Measurements from ENCODE around the gene CHST11.

- no peak for TF ChIP-seq POLR2AphosphoS5 (IDR thresholded peaks at IDR 0.05)
- TF ChIP-seq POLR2A (IDR thresholded peaks at IDR 0.05; ENCODE audit: low read depth), result no peak
Observed at GRCh38 chr12:104805186-104805585, 348.4 kb downstream of the CHST11 start.

Data from esophagus muscularis mucosa (tissue), 2 donors.